Activated T-helper 17 cell treated with anti-CD3 and anti-CD28 coated beads, Interleukin-2, amount 50 U/mL, for 72 hours (primary cell): ENCODE data around the gene SLC29A1. TPM values are rescaled to one million over a fixed set of nuclear protein-coding genes. Genes with fewer than 3 reads are reported as not detected.
"Not testable (repeated sequence)": the region's sequence is repeated elsewhere in the genome, so short reads cannot be mapped to it uniquely, and the experiment has no call there.

ENCODE experiments used
- ATAC-seq: fragments of 150-1000 bp; cut with Tn5 transposase; replicated peaks from 2 replicates; pipeline ENCODE4 v1.10.0; 2021; ENCODE audit warnings: mild to moderate bottlenecking, moderate library complexity
- H3K27ac Mint-ChIP-seq: one replicate; pipeline ENCODE4 v1.8.0; 2022; ENCODE audit warnings: mixed read lengths
- H3K27me3 Mint-ChIP-seq: one replicate; pipeline ENCODE4 v1.8.0; 2022; ENCODE audit warnings: mixed read lengths
- H3K36me3 Mint-ChIP-seq: one replicate; pipeline ENCODE4 v1.8.0; 2022; ENCODE audit warnings: low read depth, mild to moderate bottlenecking, mixed read lengths
- H3K4me1 Mint-ChIP-seq: one replicate; pipeline ENCODE4 v1.8.0; 2022; ENCODE audit warnings: mixed read lengths
- H3K4me3 Mint-ChIP-seq: one replicate; pipeline ENCODE4 v1.8.0; 2022; ENCODE audit warnings: mild to moderate bottlenecking, mixed read lengths
- H3K9me3 Mint-ChIP-seq: one replicate; pipeline ENCODE4 v1.8.0; 2022; ENCODE audit warnings: mixed read lengths
- total RNA-seq, 2 donors: library from RNA; stranded (reverse); gene quantifications; one replicate each; pipeline ENCODE4 v1.2.3, GENCODE V29; 2022

The SLC29A1 gene
- total RNA-seq, 2 donors from 2014 or later, result 40.8 to 80.8 TPM

GRCh38 chr6:44222486-44223318 lies 693 bp upstream of the SLC29A1 start:
- peak overlapping the region; percentile 92 for H3K4me3 Mint-ChIP-seq
- peak; percentile 26 for ATAC-seq
- no peaks in the 10 kb centered on the region for H3K9me3 Mint-ChIP-seq
- H3K27me3 Mint-ChIP-seq, result no peaks in the 10 kb centered on the region
- peak overlapping the region; percentile 42 for H3K27ac Mint-ChIP-seq
- H3K36me3 Mint-ChIP-seq, result peaks cover 8% of the 10 kb centered on the region
- H3K4me1 Mint-ChIP-seq, result peaks cover 16% of the 10 kb centered on the region

GRCh38 chr6:44224029-44224964 lies 902 bp downstream of the SLC29A1 start:
- H3K27ac Mint-ChIP-seq, result peak overlapping the region; percentile 80
- H3K4me1 Mint-ChIP-seq, result peaks cover 16% of the 10 kb centered on the region
- peak overlapping the region; percentile 92 for H3K4me3 Mint-ChIP-seq
- H3K9me3 Mint-ChIP-seq, result no peaks in the 10 kb centered on the region
- H3K27me3 Mint-ChIP-seq, result no peaks in the 10 kb centered on the region
- peak; percentile 22 for ATAC-seq
- peaks cover 16% of the 10 kb centered on the region for H3K36me3 Mint-ChIP-seq

GRCh38 chr6:44224965-44225305 lies 1.5 kb downstream of the SLC29A1 start:
- ATAC-seq, result no peak
- Mint-ChIP-seq H3K36me3 (peaks cover 22% of the 10 kb centered on the region), H3K27me3 (no peaks in the 10 kb centered on the region), H3K9me3 (no peaks in the 10 kb centered on the region), H3K4me1 (peaks cover 16% of the 10 kb centered on the region), H3K27ac (peak overlapping the region; percentile 80), H3K4me3 (peak overlapping the region; percentile 92)

GRCh38 chr6:44225579-44226325 lies 2.4 kb downstream of the SLC29A1 start:
- Mint-ChIP-seq H3K27ac (no peak overlapping the region), H3K36me3 (peaks cover 30% of the 10 kb centered on the region)

GRCh38 chr6:44226368-44227147 lies 3.2 kb downstream of the SLC29A1 start:
- H3K27ac Mint-ChIP-seq, result no peak overlapping the region
- no peaks in the 10 kb centered on the region for H3K9me3 Mint-ChIP-seq
- ATAC-seq, result no peak
- H3K4me1 Mint-ChIP-seq, result peaks cover 16% of the 10 kb centered on the region
- peaks cover 38% of the 10 kb centered on the region for H3K36me3 Mint-ChIP-seq
- H3K4me3 Mint-ChIP-seq, result no peak overlapping the region
- no peaks in the 10 kb centered on the region for H3K27me3 Mint-ChIP-seq

More at GRCh38 chr6:44225579-44226325, 2.4 kb downstream of the SLC29A1 start:
- peaks cover 16% of the 10 kb centered on the region for H3K4me1 Mint-ChIP-seq
- ATAC-seq, result no peak
- no peaks in the 10 kb centered on the region for H3K9me3 Mint-ChIP-seq
- peak overlapping the region; percentile 92 for H3K4me3 Mint-ChIP-seq
- H3K27me3 Mint-ChIP-seq, result no peaks in the 10 kb centered on the region

- Mint-ChIP-seq H3K36me3 (peaks cover 45% of the 10 kb centered on the region), H3K4me1 (peaks cover 16% of the 10 kb centered on the region), H3K27ac (no peak overlapping the region), H3K9me3 (no peaks in the 10 kb centered on the region), H3K4me3 (no peak overlapping the region), H3K27me3 (no peaks in the 10 kb centered on the region)
- ATAC-seq, result no peak
Measured at GRCh38 chr6:44227148-44227793, 3.9 kb downstream of the SLC29A1 start.

- Mint-ChIP-seq H3K27me3 (no peaks in the 10 kb centered on the region), H3K36me3 (peaks cover 53% of the 10 kb centered on the region), H3K4me1 (peaks cover 12% of the 10 kb centered on the region), H3K9me3 (no peaks in the 10 kb centered on the region), H3K27ac (no peak overlapping the region), H3K4me3 (no peak overlapping the region)
- no peak for ATAC-seq
Measured at GRCh38 chr6:44228031-44228430, 4.6 kb downstream of the SLC29A1 start.

GRCh38 chr6:44228433-44228832 lies 5.0 kb downstream of the SLC29A1 start:
- H3K27ac Mint-ChIP-seq, result no peak overlapping the region
- H3K4me3 Mint-ChIP-seq, result no peak overlapping the region
- ATAC-seq, result no peak
- peaks cover 11% of the 10 kb centered on the region for H3K4me1 Mint-ChIP-seq
- no peaks in the 10 kb centered on the region for H3K9me3 Mint-ChIP-seq
- H3K27me3 Mint-ChIP-seq, result no peaks in the 10 kb centered on the region
- H3K36me3 Mint-ChIP-seq, result peaks cover 57% of the 10 kb centered on the region

- peaks cover 61% of the 10 kb centered on the region for H3K36me3 Mint-ChIP-seq
- peaks cover 11% of the 10 kb centered on the region for H3K4me1 Mint-ChIP-seq
- no peak for ATAC-seq
- H3K27ac Mint-ChIP-seq, result no peak overlapping the region
- H3K27me3 Mint-ChIP-seq, result no peaks in the 10 kb centered on the region
- H3K9me3 Mint-ChIP-seq, result no peaks in the 10 kb centered on the region
- H3K4me3 Mint-ChIP-seq, result no peak overlapping the region
Measured at GRCh38 chr6:44228836-44229235, 5.4 kb downstream of the SLC29A1 start.

- no peak overlapping the region for H3K27ac Mint-ChIP-seq
- H3K36me3 Mint-ChIP-seq, result peaks cover 62% of the 10 kb centered on the region
- H3K4me1 Mint-ChIP-seq, result peaks cover 5% of the 10 kb centered on the region
- no peak for ATAC-seq
- H3K9me3 Mint-ChIP-seq, result no peaks in the 10 kb centered on the region
- H3K4me3 Mint-ChIP-seq, result no peak overlapping the region
- no peaks in the 10 kb centered on the region for H3K27me3 Mint-ChIP-seq
Measured at GRCh38 chr6:44229376-44230033, 6.1 kb downstream of the SLC29A1 start.

- Mint-ChIP-seq H3K36me3 (peaks cover 57% of the 10 kb centered on the region), H3K27me3 (no peaks in the 10 kb centered on the region), H3K27ac (no peak overlapping the region), H3K4me1 (no peaks in the 10 kb centered on the region), H3K4me3 (no peak overlapping the region), H3K9me3 (no peaks in the 10 kb centered on the region)
- no peak for ATAC-seq
Measured at GRCh38 chr6:44230034-44230675, 6.8 kb downstream of the SLC29A1 start.

GRCh38 chr6:44231426-44231825 lies 8.0 kb downstream of the SLC29A1 start:
- not testable (repeated sequence) for H3K4me1 Mint-ChIP-seq, H3K9me3 Mint-ChIP-seq, ATAC-seq, H3K27me3 Mint-ChIP-seq, H3K27ac Mint-ChIP-seq, H3K4me3 Mint-ChIP-seq
- H3K36me3 Mint-ChIP-seq, result peaks cover 57% of the 10 kb centered on the region
